Kidney (tissue), 14 donors: ENCODE measurements around the gene FDXR. TPM values are rescaled to one million over a fixed set of nuclear protein-coding genes. Genes with fewer than 3 reads are reported as not detected.
"Not testable (repeated sequence)": the region's sequence is repeated elsewhere in the genome, so short reads cannot be mapped to it uniquely, and the experiment has no call there.

Experiments
- DNase-seq, 5 donors: peaks; one replicate each; pipeline ENCODE4 v3.0.0-alpha.2; 2013 to 2020
- FAIRE-seq: peaks from 2 replicates; lab custom pipeline; 2012; peaks lifted over from hg19 to GRCh38; lab: Jason Lieb, UNC
- H3K27ac ChIP-seq, 2 donors: one replicate each; pipeline ENCODE4 v1.7.0; 2013; ENCODE audit warnings: low read depth in 2 of 2, low read length in 2 of 2, inconsistent platforms in 1 of 2
- H3K27me3 ChIP-seq: one replicate; pipeline ENCODE4 v1.7.1; 2013; ENCODE audit warnings: low read length, inconsistent platforms; ENCODE audit not compliant: control insufficient read depth, insufficient read depth
- H3K36me3 ChIP-seq, 3 donors: one replicate each; pipeline versions ENCODE4 v1.7.0 to v1.7.1; 2013; ENCODE audit warnings: low read length in 3 of 3, control low read depth in 1 of 3, inconsistent platforms in 1 of 3; ENCODE audit not compliant: insufficient read depth in 3 of 3, control insufficient read depth in 2 of 3
- H3K4me1 ChIP-seq, 3 donors: one replicate each; pipeline versions ENCODE4 v1.7.0 to v1.7.1; 2013; ENCODE audit warnings: low read length in 3 of 3, inconsistent platforms in 1 of 3, low read depth in 1 of 3; ENCODE audit not compliant: control insufficient read depth in 2 of 3, insufficient read depth in 2 of 3
- H3K4me3 ChIP-seq, 3 donors: one replicate each; pipeline versions ENCODE4 v1.7.0 to v1.8.1; 2013; ENCODE audit warnings: low read length in 3 of 3, control low read depth in 1 of 3, inconsistent platforms in 1 of 3
- H3K9ac ChIP-seq, 3 donors: one replicate each; pipeline versions ENCODE4 v1.7.0 to v1.7.1; 2013; ENCODE audit warnings: low read length in 3 of 3, control low read depth in 1 of 3, inconsistent platforms in 1 of 3
- H3K9me3 ChIP-seq, 3 donors: one replicate each; pipeline versions ENCODE4 v1.7.0 to v1.7.1; 2013; ENCODE audit warnings: low read length in 3 of 3, control low read depth in 1 of 3, inconsistent platforms in 1 of 3; ENCODE audit not compliant: control insufficient read depth in 2 of 3, insufficient read depth in 1 of 3
- intact Hi-C: fragments of 100-400 bp; cut with DNase I; formaldehyde crosslinking; loops from one replicate; pipeline ENCODE4 v1.11.1; 2022
- polyA plus RNA-seq: library from polyadenylated mRNA; stranded (reverse); fragments of 350-450 nt; fragmentation: Illumina TruSeq; extraction: RNeasy Lipid Tissue Mini Kit (QIAGEN cat#74804); gene quantifications from one replicate; pipeline ENCODE4 v1.2.3, GENCODE V29; 2014; ENCODE audit warnings: low read depth, low replicate concordance; ENCODE audit not compliant: insufficient read depth
- total RNA-seq: library from RNA; stranded (reverse); fragmentation: NEBNext Ultra II Directional; extraction: Animal tissue kit (Norgen Biotek cat#: 25700); gene quantifications from one replicate; pipeline ENCODE4 v1.2.1, GENCODE V29; 2021
- TF ChIP-seq, protein P1 (sequence below): IDR thresholded peaks from 3 replicates; pipeline ENCODE4 v1.5.1; 2012; ENCODE audit warnings: mild to moderate bottlenecking, moderate library complexity, borderline replicate concordance; ENCODE audit not compliant: insufficient read depth; ENCODE audit errors: extremely low read depth
- donor health status: control.
- donor health status: control.
- donor health status: control.
- donor health status: control.
- donor health status: control.
- donor health status: DM: yes; HTN: yes; CAD: no.
- donor health status: Normal renal cell carcinoma (clear cell type).

Gene FDXR
- total and polyA plus RNA-seq, 2 donors from 2014 or later = 9.0 to 15.2 TPM

DNA sequence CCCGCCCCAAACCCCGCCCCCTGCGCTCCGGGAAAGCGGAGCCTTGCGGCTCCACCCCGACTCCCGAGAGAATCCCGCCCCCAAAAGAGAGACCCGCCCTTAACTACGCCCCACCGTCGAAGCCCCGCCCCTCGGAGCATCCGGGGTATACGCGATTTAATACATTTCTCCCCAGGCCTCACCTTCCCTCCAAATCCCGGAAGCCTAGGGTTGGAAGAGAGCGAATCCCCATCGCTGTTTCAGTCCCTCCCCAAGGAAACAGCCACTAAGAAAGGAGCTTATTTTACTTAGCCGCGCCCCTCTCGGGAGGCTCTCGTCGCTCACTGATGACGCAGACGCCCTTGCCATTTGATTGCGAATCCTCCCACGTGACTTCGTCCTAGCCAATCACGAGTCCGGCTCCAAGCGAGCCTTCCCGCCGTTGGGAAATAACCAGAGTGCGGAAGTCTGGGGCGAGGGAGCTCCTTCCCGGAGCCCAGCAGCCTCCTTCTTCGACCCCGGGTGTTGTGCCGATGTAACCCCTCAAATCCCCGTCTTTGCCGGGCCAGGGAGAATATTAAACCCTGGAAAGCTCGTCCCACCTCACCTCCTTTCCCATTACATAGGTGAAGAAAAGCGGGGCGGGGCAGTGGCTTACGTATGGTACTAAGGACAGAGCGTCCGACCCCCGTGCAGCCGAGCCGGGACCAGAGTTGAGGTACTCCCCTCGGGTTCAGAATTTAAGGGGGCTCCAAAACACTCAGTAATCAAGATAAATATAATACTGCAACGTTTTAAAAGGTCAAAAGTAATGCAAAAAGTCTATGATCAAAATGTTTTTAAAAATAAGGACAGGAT, 461 bp upstream of the FDXR start:
- peak overlapping the region; percentile 47 to 86 (median 52) for H3K9ac ChIP-seq
- H3K27me3 ChIP-seq = no peaks in the 10 kb centered on the region
- intact Hi-C loops = no loop called here
- peak overlapping the region; percentile 76 to 96 (median 79) for H3K4me3 ChIP-seq
- peak; percentile 96 for FAIRE-seq
- H3K9me3 ChIP-seq = no peaks in the 10 kb centered on the region
- TF ChIP-seq, protein P1, sequence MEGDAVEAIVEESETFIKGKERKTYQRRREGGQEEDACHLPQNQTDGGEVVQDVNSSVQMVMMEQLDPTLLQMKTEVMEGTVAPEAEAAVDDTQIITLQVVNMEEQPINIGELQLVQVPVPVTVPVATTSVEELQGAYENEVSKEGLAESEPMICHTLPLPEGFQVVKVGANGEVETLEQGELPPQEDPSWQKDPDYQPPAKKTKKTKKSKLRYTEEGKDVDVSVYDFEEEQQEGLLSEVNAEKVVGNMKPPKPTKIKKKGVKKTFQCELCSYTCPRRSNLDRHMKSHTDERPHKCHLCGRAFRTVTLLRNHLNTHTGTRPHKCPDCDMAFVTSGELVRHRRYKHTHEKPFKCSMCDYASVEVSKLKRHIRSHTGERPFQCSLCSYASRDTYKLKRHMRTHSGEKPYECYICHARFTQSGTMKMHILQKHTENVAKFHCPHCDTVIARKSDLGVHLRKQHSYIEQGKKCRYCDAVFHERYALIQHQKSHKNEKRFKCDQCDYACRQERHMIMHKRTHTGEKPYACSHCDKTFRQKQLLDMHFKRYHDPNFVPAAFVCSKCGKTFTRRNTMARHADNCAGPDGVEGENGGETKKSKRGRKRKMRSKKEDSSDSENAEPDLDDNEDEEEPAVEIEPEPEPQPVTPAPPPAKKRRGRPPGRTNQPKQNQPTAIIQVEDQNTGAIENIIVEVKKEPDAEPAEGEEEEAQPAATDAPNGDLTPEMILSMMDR = peak; percentile 16
- peak overlapping the region; percentile 43 to 94 for H3K27ac ChIP-seq
- H3K4me1 ChIP-seq = peaks cover 0 to 12% (median 4%) of the 10 kb centered on the region in 3 donors
- H3K36me3 ChIP-seq = no peaks in the 10 kb centered on the region
- DNase-seq = peak; percentile 100

DNA sequence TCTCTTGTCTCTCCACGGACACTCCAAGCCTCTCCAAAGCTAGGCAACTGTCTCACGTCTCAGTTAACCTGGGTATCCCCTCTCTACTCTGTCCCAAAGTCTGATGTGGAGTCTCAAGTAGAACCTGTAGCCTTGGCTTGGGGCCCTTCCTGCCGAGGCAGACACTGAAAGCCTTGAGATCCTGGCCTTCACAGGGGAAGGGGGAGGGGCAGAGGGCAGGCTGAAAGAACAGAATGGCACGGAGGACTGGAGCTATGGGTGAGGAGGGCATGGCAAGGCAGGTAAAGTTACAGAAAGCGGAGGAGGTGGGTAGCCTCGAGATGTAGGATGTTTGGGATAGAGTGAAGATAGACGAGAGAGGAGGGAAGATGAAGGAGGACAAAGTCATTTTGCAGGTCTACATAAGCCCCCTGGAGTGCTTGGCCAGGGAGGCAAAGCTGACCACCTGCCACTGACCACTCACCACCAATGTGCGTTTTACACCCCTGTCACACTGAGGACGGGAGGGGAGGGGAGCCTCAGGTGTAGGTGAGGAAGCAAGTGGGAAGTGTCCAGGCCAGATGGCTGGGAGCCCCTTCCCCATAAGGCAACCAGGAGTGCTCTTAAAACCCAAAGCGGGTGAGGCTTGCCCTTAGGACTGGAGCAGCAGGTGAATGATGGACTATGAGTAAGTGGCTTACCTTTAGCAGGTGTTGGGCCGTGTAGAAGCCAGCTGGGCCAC, 1.3 kb downstream of the FDXR start:
- H3K4me3 ChIP-seq = peak overlapping the region in 1 of 3 donors; percentile 77
- TF ChIP-seq, protein P1 = no peak
- intact Hi-C loops = no loop called here
- H3K36me3 ChIP-seq = no peaks in the 10 kb centered on the region
- no peak overlapping the region for H3K27ac ChIP-seq
- H3K9me3 ChIP-seq = no peaks in the 10 kb centered on the region
- H3K9ac ChIP-seq = no peak overlapping the region
- peaks cover 0 to 12% (median 4%) of the 10 kb centered on the region in 3 donors for H3K4me1 ChIP-seq
- no peak for FAIRE-seq
- DNase-seq = peak in 4 of 5 donors; percentile 21 to 75 (median 47)
- H3K27me3 ChIP-seq = no peaks in the 10 kb centered on the region

DNA sequence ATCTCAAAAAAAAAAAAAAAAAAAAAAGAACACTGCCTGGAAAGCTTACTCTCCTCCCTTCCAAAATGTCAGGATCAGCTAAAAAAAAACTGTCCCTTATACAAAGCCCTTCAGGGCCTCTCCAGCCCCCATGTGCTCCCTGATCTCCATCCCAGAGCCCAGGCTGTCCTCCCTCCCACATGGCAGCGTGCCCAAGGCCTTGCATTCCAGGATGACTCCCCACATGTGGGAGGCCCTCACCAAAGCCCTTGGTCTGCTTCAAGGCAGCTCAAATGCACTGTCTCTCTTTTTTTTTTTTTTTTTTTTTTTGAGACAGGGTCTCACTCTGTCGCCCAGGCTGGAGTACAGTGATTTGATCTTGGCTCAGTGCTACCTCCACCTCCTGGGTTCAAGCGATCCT, 2.3 kb downstream of the FDXR start:
- Histone ChIP-seq H3K27me3 (no peaks in the 10 kb centered on the region), H3K4me3 (no peak overlapping the region), H3K36me3 (no peaks in the 10 kb centered on the region), H3K27ac (no peak overlapping the region), H3K9ac (no peak overlapping the region), H3K9me3 (no peaks in the 10 kb centered on the region), H3K4me1 (peaks cover 0 to 12% (median 4%) of the 10 kb centered on the region in 3 donors)
- FAIRE-seq = no peak
- TF ChIP-seq, protein P1 = no peak
- intact Hi-C loops = no loop called here
- DNase-seq = peak in 3 of 5 donors; percentile 39 to 69 (median 69)

- intact Hi-C loops, H3K27me3 ChIP-seq, FAIRE-seq, H3K9me3 ChIP-seq, H3K4me3 ChIP-seq, H3K9ac ChIP-seq, H3K36me3 ChIP-seq, H3K27ac ChIP-seq: not testable (repeated sequence)
- peak in 1 of 5 donors; percentile 50 for DNase-seq
- H3K4me1 ChIP-seq = peaks cover 0 to 12% (median 4%) of the 10 kb centered on the region in 3 donors
These were observed 2.8 kb downstream of the FDXR start for GRCh38 chr17:74870028-74870427.
